Activated B cell treated with CpG ODN at 0.5 μM for 24 hours (primary cell): ENCODE results near the gene CLDN12. TPM values are rescaled to one million over a fixed set of nuclear protein-coding genes. Genes with fewer than 3 reads are reported as not detected.

Source experiments
- ATAC-seq: fragments of 200-7000 bp; cut with Tn5 transposase; one replicate; pipeline ENCODE4 v1.10.0; 2021; ENCODE audit warnings: low read depth, mild to moderate bottlenecking, moderate library complexity
- CTCF ChIA-PET: fragments of 350-600 bp; sonication (Branson Sonifier 250); formaldehyde crosslinking; loops from one replicate; lab custom pipeline; 2021; ENCODE audit warnings: antibody characterized with exemption; lab: Charles Lee
- POLR2A ChIA-PET: fragments of 350-600 bp; sonication (Branson Sonifier 250); formaldehyde crosslinking; loops from one replicate; lab custom pipeline; 2021; ENCODE audit warnings: antibody characterized with exemption; lab: Charles Lee
- DNase-seq: peaks from one replicate; pipeline ENCODE4 v3.0.0; 2022
- H3K27ac Mint-ChIP-seq: one replicate; pipeline ENCODE4 v1.8.0; 2020; ENCODE audit warnings: mixed read lengths
- H3K27me3 Mint-ChIP-seq: one replicate; pipeline ENCODE4 v1.8.0; 2021; ENCODE audit warnings: mixed read lengths
- H3K36me3 Mint-ChIP-seq: one replicate; pipeline ENCODE4 v1.8.0; 2021; ENCODE audit warnings: low read depth, mixed read lengths
- H3K4me1 Mint-ChIP-seq: one replicate; pipeline ENCODE4 v1.8.0; 2021; ENCODE audit warnings: mixed read lengths
- H3K4me3 Mint-ChIP-seq: one replicate; pipeline ENCODE4 v1.8.0; 2020; ENCODE audit warnings: mild to moderate bottlenecking, mixed read lengths
- H3K9me3 Mint-ChIP-seq: one replicate; pipeline ENCODE4 v1.8.0; 2020; ENCODE audit warnings: mixed read lengths
- CTCF ChIP-seq: fragments of 200-600 bp; IDR thresholded peaks from one replicate; pipeline ENCODE4 v1.8.0; 2022; ENCODE audit warnings: antibody characterized with exemption, mild to moderate bottlenecking
- intact Hi-C: fragments of 100-400 bp; cut with micrococcal nuclease; formaldehyde crosslinking; loops from one replicate; pipeline ENCODE4 v1.15.1; 2024
- total RNA-seq: library from RNA; stranded (reverse); gene quantifications from 2 replicates; pipeline ENCODE4 v1.2.3, GENCODE V29; 2022

The CLDN12 gene
- total RNA-seq, 1 donor from 2014 or later = 9.0 TPM

GRCh38 chr7:90390926-90391325, 12.3 kb upstream of the CLDN12 start:
- Mint-ChIP-seq H3K4me3 (no peak overlapping the region), H3K4me1 (no peaks in the 10 kb centered on the region), H3K36me3 (peaks cover 14% of the 10 kb centered on the region), H3K27me3 (no peaks in the 10 kb centered on the region), H3K9me3 (peaks cover 5% of the 10 kb centered on the region), H3K27ac (no peak overlapping the region)
- ATAC-seq = no peak
- TF ChIP-seq CTCF = no peak
- intact Hi-C loops = no loop called here
- ChIA-PET POLR2A (no interaction called here), CTCF (no interaction called here)
- DNase-seq = no peak

DNA sequence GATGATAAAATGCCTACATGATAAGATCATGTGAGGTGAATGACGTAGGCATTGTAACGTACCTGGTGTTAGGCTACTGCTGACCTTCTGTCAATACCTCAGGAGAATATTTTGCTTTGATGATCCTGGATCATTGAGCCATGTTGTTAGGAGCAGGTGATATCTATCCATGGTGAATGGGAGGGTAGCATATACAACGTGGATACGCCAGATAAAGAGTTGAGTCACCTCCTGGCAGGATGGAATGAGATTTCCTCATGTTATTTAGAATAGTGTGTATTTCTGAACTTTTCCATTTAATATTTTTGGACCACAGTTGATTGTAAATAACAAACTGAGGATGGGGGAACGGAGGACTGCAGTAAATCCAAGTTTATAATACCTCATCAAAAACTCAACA, 11.8 kb upstream of the CLDN12 start:
- ATAC-seq = no peak
- ChIA-PET CTCF (no interaction called here), POLR2A (no interaction called here)
- no peak overlapping the region for H3K27ac Mint-ChIP-seq
- no peaks in the 10 kb centered on the region for H3K4me1 Mint-ChIP-seq
- H3K4me3 Mint-ChIP-seq = no peak overlapping the region
- H3K36me3 Mint-ChIP-seq = peaks cover 9% of the 10 kb centered on the region
- DNase-seq = no peak
- H3K27me3 Mint-ChIP-seq = no peaks in the 10 kb centered on the region
- TF ChIP-seq CTCF = no peak
- intact Hi-C loops = no loop called here
- H3K9me3 Mint-ChIP-seq = peaks cover 9% of the 10 kb centered on the region

DNA sequence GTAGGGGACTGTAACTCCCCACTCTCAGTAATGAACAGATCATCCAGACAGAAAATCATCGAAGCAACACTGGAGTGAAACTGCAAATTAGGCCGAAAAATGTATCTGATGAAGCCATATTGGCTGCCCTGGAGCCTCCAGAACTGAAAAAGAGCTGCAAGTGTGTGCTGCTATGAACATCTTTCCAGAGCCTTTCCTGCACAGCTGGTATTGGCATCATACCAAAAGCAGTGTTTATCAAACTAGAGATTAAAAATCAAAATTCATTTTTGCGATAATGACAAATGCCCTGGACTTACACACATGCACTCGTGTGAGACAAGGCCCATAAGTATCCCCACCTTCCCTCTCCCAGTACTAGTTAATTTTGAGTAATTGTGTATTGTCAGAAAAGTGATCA, 6.8 kb upstream of the CLDN12 start:
- CTCF ChIA-PET = no interaction called here
- Mint-ChIP-seq H3K36me3 (no peaks in the 10 kb centered on the region), H3K4me3 (no peak overlapping the region), H3K9me3 (peaks cover 25% of the 10 kb centered on the region), H3K4me1 (no peaks in the 10 kb centered on the region), H3K27ac (no peak overlapping the region), H3K27me3 (no peaks in the 10 kb centered on the region)
- ATAC-seq (no peak), DNase-seq (no peak)
- intact Hi-C loops = no loop called here
- POLR2A ChIA-PET = no interaction called here
- no peak for TF ChIP-seq CTCF

DNA sequence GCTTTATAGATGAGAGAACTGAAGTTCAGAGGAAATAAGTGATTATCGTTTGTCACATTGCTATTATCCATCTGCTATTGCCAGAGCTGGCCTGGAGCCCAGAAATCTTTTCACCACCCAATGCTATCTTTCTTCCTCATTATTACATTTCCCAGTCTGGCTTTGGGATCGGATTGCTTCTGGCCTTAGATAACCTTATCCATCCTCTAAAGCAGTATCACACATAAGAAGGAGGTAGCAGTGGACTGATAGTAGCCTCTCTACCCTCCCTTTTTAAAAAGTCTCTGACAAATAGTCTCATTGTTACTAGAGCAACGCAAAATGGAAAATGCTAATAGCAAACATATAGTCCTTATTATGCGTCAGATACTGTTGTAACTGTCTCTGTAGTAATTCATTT, 1.3 kb upstream of the CLDN12 start:
- ChIA-PET POLR2A (no interaction called here), CTCF (no interaction called here)
- no peak for DNase-seq
- peaks cover 15% of the 10 kb centered on the region for H3K9me3 Mint-ChIP-seq
- no peak for TF ChIP-seq CTCF
- H3K27ac Mint-ChIP-seq = no peak overlapping the region
- peaks cover 15% of the 10 kb centered on the region for H3K4me1 Mint-ChIP-seq
- intact Hi-C loops = loop anchor here (10.0 kb wide), 1 partner anchor 1543 kb away; the partner anchor contains the start of gene AKAP9
- no peak for ATAC-seq
- no peaks in the 10 kb centered on the region for H3K27me3 Mint-ChIP-seq
- peaks cover 6% of the 10 kb centered on the region for H3K36me3 Mint-ChIP-seq
- no peak overlapping the region for H3K4me3 Mint-ChIP-seq

DNA sequence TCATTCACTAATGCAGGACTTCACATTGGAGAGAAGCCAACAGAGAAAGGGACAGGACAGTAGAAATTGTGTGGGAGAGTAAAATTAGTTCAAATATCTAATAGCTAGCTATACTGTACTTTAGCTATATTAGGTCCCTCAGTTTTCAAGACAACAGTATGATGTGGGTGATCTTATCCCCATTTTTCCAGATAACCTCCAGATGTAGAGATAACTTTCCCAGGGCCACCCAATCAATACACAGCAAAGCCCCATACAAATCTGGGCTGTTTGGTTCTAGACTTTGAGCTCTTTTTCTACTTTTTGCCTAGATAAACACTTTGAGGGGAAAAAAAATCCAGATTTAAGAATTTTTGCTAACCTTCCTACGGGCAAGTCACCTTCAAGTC, 482 bp upstream of the CLDN12 start:
- ChIA-PET CTCF (interaction anchor here (1.3 kb wide), 1 partner anchor 90 kb away, joined by 3 read pairs; no protein-coding TSS in a partner anchor), POLR2A (interaction anchor here (2.0 kb wide), 1 partner anchor 57 kb away, joined by 21 read pairs; the partner anchor contains the start of gene GTPBP10)
- Mint-ChIP-seq H3K27me3 (no peaks in the 10 kb centered on the region), H3K27ac (peak overlapping the region; percentile 89), H3K36me3 (peaks cover 6% of the 10 kb centered on the region), H3K4me1 (peaks cover 15% of the 10 kb centered on the region), H3K9me3 (peaks cover 15% of the 10 kb centered on the region), H3K4me3 (peak overlapping the region; percentile 97)
- no peak for TF ChIP-seq CTCF
- ATAC-seq (no peak), DNase-seq (no peak)
- intact Hi-C loops = loop anchor here (1.0 to 10.0 kb wide), 5 partner anchors 56 to 1542 kb away; partner anchors contain the start of genes AKAP9, CFAP69, GTPBP10 and MTERF1
